GM12872 (cell line): Measurements from ENCODE around the gene ASB18.

Experiments used
- CTCF ChIP-seq: IDR thresholded peaks from 3 replicates; pipeline ENCODE4 v1.5.1; 2011; ENCODE audit warnings: low read depth, mild to moderate bottlenecking, low read length, moderate library complexity; ENCODE audit not compliant: insufficient read depth

The ASB18 gene

GRCh38 chr2:236219411-236219810 lies 44.8 kb downstream of the ASB18 start:
- no peak for TF ChIP-seq CTCF

GRCh38 chr2:236217926-236218325 lies 46.3 kb downstream of the ASB18 start:
- TF ChIP-seq CTCF = no peak

- no peak for TF ChIP-seq CTCF
Measured at GRCh38 chr2:236216711-236217110, 47.5 kb downstream of the ASB18 start.

GRCh38 chr2:236215761-236216333 lies 48.4 kb downstream of the ASB18 start:
- TF ChIP-seq CTCF = no peak

- no peak for TF ChIP-seq CTCF
Measured at GRCh38 chr2:236215196-236215595, 49.0 kb downstream of the ASB18 start.

- no peak for TF ChIP-seq CTCF
Measured at GRCh38 chr2:236214376-236214995, 49.7 kb downstream of the ASB18 start.

GRCh38 chr2:236211296-236211695 lies 52.9 kb downstream of the ASB18 start:
- no peak for TF ChIP-seq CTCF
